ENCODE results near the gene FAM228B. TPM values are rescaled to one million over a fixed set of nuclear protein-coding genes. Genes with fewer than 3 reads are reported as not detected.

FAM228B gene
- total and polyA plus RNA-seq, 9 of the 15 experiments (the other 6 are each of a cell fraction or from before 2014, with no cell fraction given) = 1.1 to 3.7 (median 2.6) TPM

- TF ChIP-seq FOXP1 (CRISPR knock-in tag; IDR thresholded peaks at IDR 0.05) = peak; percentile 83; the same call in 1 of the 2 replicates
- no peak for TF ChIP-seq NR4A1 (CRISPR knock-in tag; IDR thresholded peaks at IDR 0.05)
- no peak for TF ChIP-seq NR4A1 (tag; IDR thresholded peaks at IDR 0.05)
- TF ChIP-seq RBM22 (IDR thresholded peaks at IDR 0.05; ENCODE audit: low read depth, low read length, poor library complexity, severe bottlenecking) = peak; percentile 23
- TF ChIP-seq SNAPC5 (CRISPR knock-in tag; IDR thresholded peaks at IDR 0.05) = no peak
- TF ChIP-seq ZNF274 (IDR thresholded peaks at IDR 0.05; ENCODE audit: borderline replicate concordance, low read depth, low read length) = no peak
- TF ChIP-seq CC2D1A (IDR thresholded peaks at IDR 0.05) = 0 out of 2 replicates have a peak, but pooled peaks have one; percentile 46
- TF ChIP-seq NR2C2 (CRISPR knock-in tag; IDR thresholded peaks at IDR 0.05) = peak; percentile 93
- peak; percentile 99 for TF ChIP-seq NR2C2 (tag; IDR thresholded peaks at IDR 0.05)
- no peak for TF ChIP-seq ZNF444 (CRISPR knock-in tag; IDR thresholded peaks at IDR 0.05)
- TF ChIP-seq MTA2 (IDR thresholded peaks at IDR 0.05; ENCODE audit: low read depth) = no peak
- TF ChIP-seq RFX5 (IDR thresholded peaks at IDR 0.05; ENCODE audit: low read depth, low read length) = peak; percentile 37; the same call in 1 of the 2 replicates
- no peak for TF ChIP-seq PHTF2 (CRISPR knock-in tag; IDR thresholded peaks at IDR 0.05)
- peak; percentile 32 for TF ChIP-seq NCOA4 (IDR thresholded peaks at IDR 0.05; ENCODE audit: partially characterized antibody)
- TF ChIP-seq PTBP1 (IDR thresholded peaks at IDR 0.05; ENCODE audit: low read depth, low read length) = no peak
- TF ChIP-seq XRCC5 (IDR thresholded peaks at IDR 0.05; ENCODE audit: low read depth, low read length) = peak; percentile 96
- no peak for TF ChIP-seq ZNF764 (CRISPR knock-in tag; IDR thresholded peaks at IDR 0.05; ENCODE audit: low read depth)
- TF ChIP-seq KDM1A (IDR thresholded peaks at IDR 0.05) = no peak
- no peak for TF ChIP-seq PTRF (tag; IDR thresholded peaks at IDR 0.05)
- no peak; the same call in 1 of the 2 replicates for TF ChIP-seq MIER1 (IDR thresholded peaks at IDR 0.05; ENCODE audit: low read depth)
- peak in 1 of 2 experiments; percentile 74; a peak in 1 of 4 replicates for TF ChIP-seq ZMIZ1 (IDR thresholded peaks at IDR 0.05; ENCODE audit: low read depth in 2 of 2, low read length in 2 of 2)
- no peak for TF ChIP-seq HES1 (IDR thresholded peaks at IDR 0.05; ENCODE audit: low read depth)
- no peak for TF ChIP-seq RAD51 (IDR thresholded peaks at IDR 0.05; ENCODE audit: borderline replicate concordance, low read depth)
Measured at GRCh38 chr2:24075915-24076848, 47.1 kb upstream of the FAM228B start, which contains the start of gene SF3B6 (continued).
